ENCODE results near the gene SCGB1A1.

SCGB1A1 gene, protein sequence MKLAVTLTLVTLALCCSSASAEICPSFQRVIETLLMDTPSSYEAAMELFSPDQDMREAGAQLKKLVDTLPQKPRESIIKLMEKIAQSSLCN
- long read RNA-seq: 0 reads

DNA sequence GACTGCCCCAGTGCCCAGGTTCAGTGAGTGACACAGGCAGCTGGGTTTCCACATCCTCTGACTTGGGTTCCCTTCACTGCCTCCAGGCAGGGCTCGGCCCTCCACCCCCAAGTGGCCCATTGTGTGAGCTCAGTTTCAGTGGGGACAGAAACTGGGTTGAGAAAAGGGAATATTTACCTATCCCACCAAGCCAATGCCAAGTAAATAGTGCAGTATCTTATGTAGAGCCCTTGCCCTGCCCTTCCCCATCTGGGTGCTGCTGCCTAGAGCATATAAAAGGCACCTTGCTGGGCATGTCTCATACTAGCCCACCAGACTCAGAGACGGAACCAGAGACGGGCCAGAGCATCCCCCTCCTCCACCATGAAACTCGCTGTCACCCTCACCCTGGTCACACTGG, at the start of gene SCGB1A1:
TSS of gene SCGB1A1 (plus strand) at position 301 of the 400 bp plus-strand sequence. CDS start at position 364, 63 bp downstream.
- Histone ChIP-seq H3K27me3 (ENCODE audit: insufficient read depth, poor library complexity, severe bottlenecking) (no peaks in the 10 kb centered on the region), H3K27ac (replicated peaks) (no peak within 1 kb of the TSS), H3K4me3 (replicated peaks; ENCODE audit: insufficient read depth, low read length) (no peak within 1 kb of the TSS)
- TF ChIP-seq SPI1 (IDR thresholded peaks at IDR 0.05; ENCODE audit: borderline replicate concordance, low read depth) (no peak), GABPA (IDR thresholded peaks at IDR 0.05; ENCODE audit: low read depth) (no peak), POLR2AphosphoS5 (IDR thresholded peaks at IDR 0.05; ENCODE audit: low read depth) (no peak)
- TF ChIP-seq, protein P1, sequence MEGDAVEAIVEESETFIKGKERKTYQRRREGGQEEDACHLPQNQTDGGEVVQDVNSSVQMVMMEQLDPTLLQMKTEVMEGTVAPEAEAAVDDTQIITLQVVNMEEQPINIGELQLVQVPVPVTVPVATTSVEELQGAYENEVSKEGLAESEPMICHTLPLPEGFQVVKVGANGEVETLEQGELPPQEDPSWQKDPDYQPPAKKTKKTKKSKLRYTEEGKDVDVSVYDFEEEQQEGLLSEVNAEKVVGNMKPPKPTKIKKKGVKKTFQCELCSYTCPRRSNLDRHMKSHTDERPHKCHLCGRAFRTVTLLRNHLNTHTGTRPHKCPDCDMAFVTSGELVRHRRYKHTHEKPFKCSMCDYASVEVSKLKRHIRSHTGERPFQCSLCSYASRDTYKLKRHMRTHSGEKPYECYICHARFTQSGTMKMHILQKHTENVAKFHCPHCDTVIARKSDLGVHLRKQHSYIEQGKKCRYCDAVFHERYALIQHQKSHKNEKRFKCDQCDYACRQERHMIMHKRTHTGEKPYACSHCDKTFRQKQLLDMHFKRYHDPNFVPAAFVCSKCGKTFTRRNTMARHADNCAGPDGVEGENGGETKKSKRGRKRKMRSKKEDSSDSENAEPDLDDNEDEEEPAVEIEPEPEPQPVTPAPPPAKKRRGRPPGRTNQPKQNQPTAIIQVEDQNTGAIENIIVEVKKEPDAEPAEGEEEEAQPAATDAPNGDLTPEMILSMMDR (IDR thresholded peaks at IDR 0.05; ENCODE audit: insufficient read depth, low read length): no peak
- TF ChIP-seq, protein P2, sequence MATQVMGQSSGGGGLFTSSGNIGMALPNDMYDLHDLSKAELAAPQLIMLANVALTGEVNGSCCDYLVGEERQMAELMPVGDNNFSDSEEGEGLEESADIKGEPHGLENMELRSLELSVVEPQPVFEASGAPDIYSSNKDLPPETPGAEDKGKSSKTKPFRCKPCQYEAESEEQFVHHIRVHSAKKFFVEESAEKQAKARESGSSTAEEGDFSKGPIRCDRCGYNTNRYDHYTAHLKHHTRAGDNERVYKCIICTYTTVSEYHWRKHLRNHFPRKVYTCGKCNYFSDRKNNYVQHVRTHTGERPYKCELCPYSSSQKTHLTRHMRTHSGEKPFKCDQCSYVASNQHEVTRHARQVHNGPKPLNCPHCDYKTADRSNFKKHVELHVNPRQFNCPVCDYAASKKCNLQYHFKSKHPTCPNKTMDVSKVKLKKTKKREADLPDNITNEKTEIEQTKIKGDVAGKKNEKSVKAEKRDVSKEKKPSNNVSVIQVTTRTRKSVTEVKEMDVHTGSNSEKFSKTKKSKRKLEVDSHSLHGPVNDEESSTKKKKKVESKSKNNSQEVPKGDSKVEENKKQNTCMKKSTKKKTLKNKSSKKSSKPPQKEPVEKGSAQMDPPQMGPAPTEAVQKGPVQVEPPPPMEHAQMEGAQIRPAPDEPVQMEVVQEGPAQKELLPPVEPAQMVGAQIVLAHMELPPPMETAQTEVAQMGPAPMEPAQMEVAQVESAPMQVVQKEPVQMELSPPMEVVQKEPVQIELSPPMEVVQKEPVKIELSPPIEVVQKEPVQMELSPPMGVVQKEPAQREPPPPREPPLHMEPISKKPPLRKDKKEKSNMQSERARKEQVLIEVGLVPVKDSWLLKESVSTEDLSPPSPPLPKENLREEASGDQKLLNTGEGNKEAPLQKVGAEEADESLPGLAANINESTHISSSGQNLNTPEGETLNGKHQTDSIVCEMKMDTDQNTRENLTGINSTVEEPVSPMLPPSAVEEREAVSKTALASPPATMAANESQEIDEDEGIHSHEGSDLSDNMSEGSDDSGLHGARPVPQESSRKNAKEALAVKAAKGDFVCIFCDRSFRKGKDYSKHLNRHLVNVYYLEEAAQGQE (IDR thresholded peaks at IDR 0.05; ENCODE audit: insufficient replicate concordance, low read depth): no peak
- no peak for DNase-seq (ENCODE audit: low read depth in 1 of 2, low spot score in 1 of 2)

DNA sequence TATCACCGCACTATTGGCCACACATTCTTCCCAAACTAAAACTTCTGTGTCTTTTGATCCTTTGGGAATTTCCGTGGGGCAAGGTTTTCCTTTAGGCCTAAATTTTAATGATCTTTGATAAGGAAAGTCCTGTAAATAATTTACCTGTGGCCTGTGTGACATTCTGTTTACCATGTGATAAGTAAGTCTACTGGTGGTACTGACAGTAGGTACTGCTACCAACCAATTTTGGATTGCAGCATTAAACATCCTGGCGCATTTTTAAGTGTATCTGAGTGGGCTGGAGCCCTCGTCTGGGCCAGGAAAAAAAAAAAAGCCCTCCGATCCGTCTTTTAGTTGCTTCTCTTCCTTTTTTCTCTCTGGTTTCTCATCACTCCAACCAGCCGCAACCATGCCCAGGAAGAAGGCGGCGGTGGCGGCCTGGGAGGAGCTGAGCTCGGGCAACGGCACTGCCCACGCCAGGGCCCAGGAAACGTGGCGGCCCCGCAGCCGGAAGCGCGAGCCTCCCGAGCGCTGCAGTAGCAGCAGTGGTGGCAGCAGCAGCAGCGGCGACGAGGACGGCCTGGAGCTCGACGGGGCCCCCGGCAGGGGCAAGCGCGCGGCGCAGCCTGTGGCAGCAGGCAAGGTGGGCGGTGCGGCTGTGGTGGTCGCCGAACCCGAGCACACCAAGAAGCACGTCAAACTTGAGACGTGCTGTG, 47.9 kb upstream of the SCGB1A1 start:
- TF ChIP-seq, protein P2 (IDR thresholded peaks at IDR 0.05; ENCODE audit: insufficient replicate concordance, low read depth): no peak
- peak; percentile 83 for TF ChIP-seq POLR2AphosphoS5 (IDR thresholded peaks at IDR 0.05; ENCODE audit: low read depth)
- TF ChIP-seq SPI1 (IDR thresholded peaks at IDR 0.05; ENCODE audit: borderline replicate concordance, low read depth): peak; percentile 60; the same call in 1 of the 2 replicates
- Histone ChIP-seq H3K27ac (replicated peaks) (peak overlapping the region; percentile 78), H3K27me3 (ENCODE audit: insufficient read depth, poor library complexity, severe bottlenecking) (no peaks in the 10 kb centered on the region), H3K4me3 (replicated peaks; ENCODE audit: insufficient read depth, low read length) (no peak overlapping the region)
- peak; percentile 41 to 88 for DNase-seq (ENCODE audit: low read depth in 1 of 2, low spot score in 1 of 2)

DNA sequence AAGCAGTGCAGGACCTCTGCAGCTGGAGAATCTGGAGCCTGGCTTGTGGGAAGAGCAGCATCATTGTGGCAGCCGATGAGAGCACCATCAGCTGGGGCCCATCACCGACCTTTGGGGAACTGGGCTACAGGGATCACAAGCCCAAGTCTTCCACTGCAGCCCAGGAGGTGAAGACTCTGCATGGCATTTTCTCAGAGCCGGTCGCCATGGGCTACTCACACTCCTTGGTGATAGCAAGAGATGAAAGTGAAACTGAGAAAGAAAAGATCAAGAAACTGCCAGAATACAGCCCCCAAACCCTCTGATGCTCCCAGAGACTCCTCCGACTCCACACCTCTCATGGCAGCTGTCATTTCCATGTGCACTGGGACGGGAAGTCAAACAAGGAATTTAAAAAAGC, 46.0 kb upstream of the SCGB1A1 start:
- Histone ChIP-seq H3K4me3 (replicated peaks; ENCODE audit: insufficient read depth, low read length) (no peak overlapping the region), H3K27me3 (ENCODE audit: insufficient read depth, poor library complexity, severe bottlenecking) (no peaks in the 10 kb centered on the region), H3K27ac (replicated peaks) (no peak overlapping the region)
- no peak for DNase-seq (ENCODE audit: low read depth in 1 of 2, low spot score in 1 of 2)
- TF ChIP-seq, protein P2 (IDR thresholded peaks at IDR 0.05; ENCODE audit: insufficient replicate concordance, low read depth): no peak
- no peak for TF ChIP-seq GABPA (IDR thresholded peaks at IDR 0.05; ENCODE audit: low read depth)
- no peak for TF ChIP-seq POLR2AphosphoS5 (IDR thresholded peaks at IDR 0.05; ENCODE audit: low read depth)
- no peak for TF ChIP-seq SPI1 (IDR thresholded peaks at IDR 0.05; ENCODE audit: borderline replicate concordance, low read depth)
- TF ChIP-seq, protein P1 (IDR thresholded peaks at IDR 0.05; ENCODE audit: insufficient read depth, low read length): no peak
